ENCODE data around the gene KRTAP10-12. TPM values are rescaled to one million over a fixed set of nuclear protein-coding genes. Genes with fewer than 3 reads are reported as not detected.

The KRTAP10-12 gene
- total and polyA plus RNA-seq, 10 of the 15 experiments (the other 5 are each of a cell fraction or from before 2014, with no cell fraction given), result not detected

GRCh38 chr21:44681152-44681551 is 15.8 kb upstream of the KRTAP10-12 start:
- POLR2A ChIA-PET, result no interaction called here
- no peaks in the 10 kb centered on the region for H3K4me1 ChIP-seq (ENCODE audit: control insufficient read depth, insufficient read depth, low read length)
- TF ChIP-seq RB1 (IDR thresholded peaks at IDR 0.05; ENCODE audit: borderline replicate concordance) (no peak), SIX5 (IDR thresholded peaks at IDR 0.05; ENCODE audit: low read depth, low read length, severe bottlenecking) (no peak), WRNIP1 (IDR thresholded peaks at IDR 0.05; ENCODE audit: borderline replicate concordance, low read depth, low read length) (no peak), NR2C1 (IDR thresholded peaks at IDR 0.05) (no peak), BACH1 (IDR thresholded peaks at IDR 0.05; ENCODE audit: borderline replicate concordance) (no peak), ELK1 (IDR thresholded peaks at IDR 0.05; ENCODE audit: low read depth, low read length) (no peak), ZZZ3 (IDR thresholded peaks at IDR 0.05; ENCODE audit: control insufficient read depth, insufficient read length, low read depth) (no peak), FOS (IDR thresholded peaks at IDR 0.05; ENCODE audit: borderline replicate concordance, extremely low read depth, insufficient read length) (no peak), ZNF207 (IDR thresholded peaks at IDR 0.05; ENCODE audit: borderline replicate concordance) (no peak), E2F4 (IDR thresholded peaks at IDR 0.05; ENCODE audit: low read depth, low read length) (no peak), GATAD2B (conservative IDR thresholded peaks at IDR 0.05; ENCODE audit: low read depth) (no peak), LARP7 (IDR thresholded peaks at IDR 0.05) (no peak)
- H3K79me2 ChIP-seq (ENCODE audit: control insufficient read depth, insufficient read depth, low read length), result no peaks in the 10 kb centered on the region
- H3K4me3 ChIP-seq, result no peak overlapping the region
- no peak for ATAC-seq
- no peak overlapping the region for H3K4me2 ChIP-seq (ENCODE audit: control insufficient read depth, insufficient read depth)
- SMC1A ChIA-PET (ENCODE audit: uncharacterized antibody, unreplicated experiment), result no interaction called here
- in situ Hi-C loops (cut with MboI), result no loop called here
- CTCF ChIA-PET, result no interaction called here
- H4K20me1 ChIP-seq (ENCODE audit: control insufficient read depth, insufficient read depth), result no peaks in the 10 kb centered on the region
- H3K9ac ChIP-seq (ENCODE audit: control insufficient read depth, insufficient read depth, low read length), result no peak overlapping the region
- no peak overlapping the region for H3K27ac ChIP-seq (ENCODE audit: control insufficient read depth, insufficient read depth)
- no peak for DNase-seq (ENCODE audit: low read depth, low spot score)
- no TSS peak for BruUV-seq (replicated peaks)
- H3K27me3 ChIP-seq (replicated peaks in 1 of 2; ENCODE audit: control insufficient read depth in 2 of 2, insufficient read depth in 2 of 2, low read length in 1 of 2), result peaks cover 0 to 1% of the 10 kb centered on the region in 2 experiments; a peak in 2 of 4 replicates
- H3K36me3 ChIP-seq (ENCODE audit: control insufficient read depth in 2 of 2, insufficient read depth in 2 of 2, low read length in 1 of 2), result no peaks in the 10 kb centered on the region
- no peaks in the 10 kb centered on the region for H3K9me3 ChIP-seq (replicated peaks; ENCODE audit: control insufficient read depth, insufficient read depth, low read length)
- H2AFZ ChIP-seq (ENCODE audit: control insufficient read depth, low read depth, low read length), result no peak overlapping the region
- RAD21 ChIA-PET (ENCODE audit: unreplicated experiment), result no interaction called here
- intact Hi-C loops (cut with micrococcal nuclease; ENCODE audit: unreplicated experiment), result no loop called here
- 35% methylated on average over 11 of the region's 11 CpGs for WGBS (ENCODE audit: insufficient coverage, insufficient replicate concordance, low lambda C conversion rate, missing lambda C conversion rate)
- no peak for FAIRE-seq
